ENCODE results near the gene CDC40. TPM values are rescaled to one million over a fixed set of nuclear protein-coding genes. Genes with fewer than 3 reads are reported as not detected.

The CDC40 gene
- total and polyA plus RNA-seq, 10 of the 15 experiments (the other 5 are each of a cell fraction or from before 2014, with no cell fraction given): 20.1 to 35.5 (median 26.1) TPM

- TF ChIP-seq E4F1 (IDR thresholded peaks at IDR 0.05; ENCODE audit: borderline replicate concordance, partially characterized antibody) (no peak), PAX8 (IDR thresholded peaks at IDR 0.05) (no peak), SREBF1 (IDR thresholded peaks at IDR 0.05; ENCODE audit: low read length) (no peak), HCFC1 (IDR thresholded peaks at IDR 0.05; ENCODE audit: low read length) (no peak), BRCA1 (IDR thresholded peaks at IDR 0.05; ENCODE audit: low read depth, low read length) (no peak), ATF2 (IDR thresholded peaks at IDR 0.05; ENCODE audit: low read length) (no peak)
Measured at GRCh38 chr6:110195639-110196038, 15.4 kb downstream of the CDC40 start (continued).

- no peak overlapping the region for H3K4me2 ChIP-seq (ENCODE audit: control insufficient read depth, insufficient read depth)
- DNase-seq (ENCODE audit: low read depth, low spot score) (no peak), ATAC-seq (no peak), FAIRE-seq (no peak)
- 100% methylated on average over 1 of the region's 1 CpG for WGBS (ENCODE audit: insufficient coverage, insufficient replicate concordance, low lambda C conversion rate, missing lambda C conversion rate)
- no peaks in the 10 kb centered on the region for H3K27me3 ChIP-seq (replicated peaks in 1 of 2; ENCODE audit: control insufficient read depth in 2 of 2, insufficient read depth in 2 of 2, low read length in 1 of 2)
- ChIA-PET SMC1A (ENCODE audit: uncharacterized antibody, unreplicated experiment) (no interaction called here), CTCF (interaction anchor here (0.6 to 1.5 kb wide), 3 partner anchors 9 to 847 kb away, joined by 3 to 4 read pairs (median 4); no protein-coding TSS in a partner anchor), RAD21 (ENCODE audit: unreplicated experiment) (no interaction called here), POLR2A (interaction anchor here (1.5 kb wide), 1 partner anchor 8 kb away, joined by 4 read pairs; no protein-coding TSS in a partner anchor)
- no peak overlapping the region for H3K27ac ChIP-seq (ENCODE audit: control insufficient read depth, insufficient read depth)
- peaks cover 6% of the 10 kb centered on the region for H3K79me2 ChIP-seq (ENCODE audit: control insufficient read depth, insufficient read depth, low read length)
- H3K9me3 ChIP-seq (replicated peaks; ENCODE audit: control insufficient read depth, insufficient read depth, low read length): no peaks in the 10 kb centered on the region
- no peaks in the 10 kb centered on the region for H4K20me1 ChIP-seq (ENCODE audit: control insufficient read depth, insufficient read depth)
- intact Hi-C loops (cut with micrococcal nuclease; ENCODE audit: unreplicated experiment) (no loop called here), in situ Hi-C loops (cut with MboI) (no loop called here)
- H3K4me3 ChIP-seq: no peak overlapping the region
- H2AFZ ChIP-seq (ENCODE audit: control insufficient read depth, low read depth, low read length): no peak overlapping the region
- H3K4me1 ChIP-seq (ENCODE audit: control insufficient read depth, insufficient read depth, low read length): no peaks in the 10 kb centered on the region
- no peaks in the 10 kb centered on the region; a peak in 1 of 4 replicates for H3K36me3 ChIP-seq (ENCODE audit: control insufficient read depth in 2 of 2, insufficient read depth in 2 of 2, low read length in 1 of 2)
- BruUV-seq (replicated peaks): no TSS peak
- H3K9ac ChIP-seq (ENCODE audit: control insufficient read depth, insufficient read depth, low read length): no peak overlapping the region
- TF ChIP-seq NRF1 (conservative IDR thresholded peaks at IDR 0.05; ENCODE audit: low read depth, low read length) (no peak), JUNB (IDR thresholded peaks at IDR 0.05) (no peak), PML (IDR thresholded peaks at IDR 0.05; ENCODE audit: low read length) (no peak), GATAD2B (conservative IDR thresholded peaks at IDR 0.05; ENCODE audit: low read depth) (no peak), BCL11A (IDR thresholded peaks at IDR 0.05; ENCODE audit: low read depth, low read length) (no peak), MLLT1 (IDR thresholded peaks at IDR 0.05) (no peak), EP300 (IDR thresholded peaks at IDR 0.05; ENCODE audit: borderline replicate concordance in 1 of 2, control insufficient read depth in 1 of 2, low read depth in 2 of 2, low read length in 2 of 2) (no peak), STAT3 (IDR thresholded peaks at IDR 0.05; ENCODE audit: low read depth, low read length) (no peak), FOS (IDR thresholded peaks at IDR 0.05; ENCODE audit: borderline replicate concordance, extremely low read depth, insufficient read length) (no peak), SUZ12 (IDR thresholded peaks at IDR 0.05; ENCODE audit: unreplicated experiment) (no peak)
Measured at GRCh38 chr6:110196874-110197273, 16.6 kb downstream of the CDC40 start.
